WTC11 (cell line): ENCODE results near the gene LRP10. TPM values are rescaled to one million over a fixed set of nuclear protein-coding genes. Genes with fewer than 3 reads are reported as not detected.

Source experiments
- ATAC-seq: fragments of 200-7000 bp; cut with Tn5 transposase; 2 replicates; pipeline ENCODE4 v1.10.0; 2021; ENCODE audit warnings: mild to moderate bottlenecking, moderate library complexity
- CTCF ChIA-PET: fragments of 300-600 bp; sonication (Branson Sonifier 250); formaldehyde crosslinking; loops from one replicate; lab custom pipeline; 2021; ENCODE audit warnings: antibody characterized with exemption; lab: Charles Lee
- POLR2A ChIA-PET: fragments of 350-600 bp; sonication (Branson Sonifier 250); formaldehyde crosslinking; loops from one replicate; lab custom pipeline; 2021; ENCODE audit warnings: antibody characterized with exemption; lab: Charles Lee
- DNase-seq: peaks from one replicate; pipeline ENCODE4 v3.0.0; 2021; ENCODE audit warnings: low spot score
- H3K27ac Mint-ChIP-seq: 2 replicates; pipeline ENCODE4 v1.8.0; 2021; ENCODE audit warnings: mixed read lengths
- H3K27me3 Mint-ChIP-seq: 2 replicates; pipeline ENCODE4 v1.8.0; 2021; ENCODE audit warnings: low read depth, mild to moderate bottlenecking, moderate library complexity, mixed read lengths
- H3K36me3 Mint-ChIP-seq: 2 replicates; pipeline ENCODE4 v1.8.0; 2021; ENCODE audit warnings: mixed read lengths
- H3K4me1 Mint-ChIP-seq: 2 replicates; pipeline ENCODE4 v1.8.0; 2022; ENCODE audit warnings: mixed read lengths
- H3K4me3 Mint-ChIP-seq: 2 replicates; pipeline ENCODE4 v1.8.0; 2021; ENCODE audit warnings: mild to moderate bottlenecking, moderate library complexity, mixed read lengths
- H3K9me3 Mint-ChIP-seq: 2 replicates; pipeline ENCODE4 v1.8.0; 2021; ENCODE audit warnings: mixed read lengths
- ATF3 ChIP-seq: sonication (generic); formaldehyde crosslinking; conservative IDR thresholded peaks from 2 replicates; pipeline ENCODE4 v1.8.1; 2022; ENCODE audit warnings: mild to moderate bottlenecking, missing genetic modification reagents
- CBFB ChIP-seq: sonication (generic); formaldehyde crosslinking; IDR thresholded peaks from 2 replicates; pipeline ENCODE4 v1.8.1; 2022; ENCODE audit warnings: mild to moderate bottlenecking, low read depth, missing genetic modification reagents
- CTCF ChIP-seq: fragments of 200-600 bp; IDR thresholded peaks from 2 replicates; pipeline ENCODE4 v1.8.0; 2022; ENCODE audit warnings: antibody characterized with exemption
- GABPB1 ChIP-seq: sonication (generic); formaldehyde crosslinking; IDR thresholded peaks from 2 replicates; pipeline ENCODE4 v1.8.1; 2023; ENCODE audit warnings: mild to moderate bottlenecking, missing genetic modification reagents
- HMGXB4 ChIP-seq: sonication (generic); formaldehyde crosslinking; IDR thresholded peaks from 2 replicates; pipeline ENCODE4 v1.8.1; 2023; ENCODE audit warnings: mild to moderate bottlenecking, moderate library complexity, missing genetic modification reagents
- IRF1 ChIP-seq: sonication (generic); formaldehyde crosslinking; IDR thresholded peaks from 2 replicates; pipeline ENCODE4 v1.8.0; 2023; ENCODE audit warnings: missing genetic modification reagents
- MAX ChIP-seq: sonication (generic); formaldehyde crosslinking; IDR thresholded peaks from 2 replicates; pipeline ENCODE4 v1.8.0; 2022; ENCODE audit warnings: mild to moderate bottlenecking, missing genetic modification reagents
- NFE2L1 ChIP-seq: sonication (generic); formaldehyde crosslinking; IDR thresholded peaks from 2 replicates; pipeline ENCODE4 v1.8.1; 2023; ENCODE audit warnings: missing genetic modification reagents
- PREB ChIP-seq: sonication (generic); formaldehyde crosslinking; IDR thresholded peaks from 2 replicates; pipeline ENCODE4 v1.8.1; 2022; ENCODE audit warnings: mild to moderate bottlenecking, missing genetic modification reagents, moderate library complexity, borderline replicate concordance
- SP1 ChIP-seq: sonication (generic); formaldehyde crosslinking; conservative IDR thresholded peaks from 2 replicates; pipeline ENCODE4 v1.8.1; 2022; ENCODE audit warnings: missing genetic modification reagents
- ZMAT4 ChIP-seq: fragments of 250-450 bp; sonication (Bioruptor Pico); IDR thresholded peaks from 2 replicates; pipeline ENCODE4 v1.9.0; 2021; ENCODE audit warnings: mild to moderate bottlenecking
- ZNF423 ChIP-seq: fragments of 250-450 bp; sonication (Bioruptor Pico); IDR thresholded peaks from 2 replicates; pipeline ENCODE4 v2.1.2; 2022; ENCODE audit warnings: mild to moderate bottlenecking, moderate library complexity
- ZNF671 ChIP-seq: fragments of 250-450 bp; sonication (Bioruptor Pico); IDR thresholded peaks from 2 replicates; pipeline ENCODE4 v1.8.0; 2021; ENCODE audit warnings: mild to moderate bottlenecking
- total RNA-seq: library from RNA; stranded (reverse); gene quantifications from 3 replicates; pipeline ENCODE4 v1.2.3, GENCODE V29; 2021

Gene LRP10
- total RNA-seq, 1 experiment from 2014 or later = 24.0 TPM

GRCh38 chr14:22872033-22872832 lies 693 bp downstream of the LRP10 start:
- Mint-ChIP-seq H3K27me3 (no peaks in the 10 kb centered on the region), H3K27ac (peak overlapping the region; percentile 36)
- CTCF ChIA-PET = interaction anchor here (0.6 to 3.8 kb wide), 27 partner anchors 9 to 531 kb away, joined by 3 to 57 read pairs (median 5); partner anchors contain the start of genes ABHD4, PRMT5, RBM23 and REM2

GRCh38 chr14:22872833-22873520 lies 1.4 kb downstream of the LRP10 start:
- POLR2A ChIA-PET = interaction anchor here (1.1 to 4.1 kb wide), 4 partner anchors 10 to 50 kb away, joined by 4 to 32 read pairs (median 15); partner anchors contain the start of gene REM2
- CTCF ChIA-PET = interaction anchor here (0.6 to 3.8 kb wide), 17 partner anchors 8 to 530 kb away, joined by 3 to 57 read pairs (median 6); partner anchors contain the start of genes ABHD4 and REM2
- ATAC-seq = no peak

More at GRCh38 chr14:22872033-22872832, 693 bp downstream of the LRP10 start:
- Mint-ChIP-seq H3K36me3 (peaks cover 11% of the 10 kb centered on the region), H3K4me1 (peaks cover 18% of the 10 kb centered on the region), H3K4me3 (peak overlapping the region; percentile 83), H3K9me3 (no peaks in the 10 kb centered on the region)
- DNase-seq (peak; percentile 94), ATAC-seq (peak; percentile 67)
- POLR2A ChIA-PET = interaction anchor here (1.0 to 4.1 kb wide), 5 partner anchors 11 to 49 kb away, joined by 3 to 32 read pairs (median 4); partner anchors contain the start of gene REM2
- TF ChIP-seq ATF3 (CRISPR knock-in tag) (no peak), NFE2L1 (CRISPR knock-in tag) (0 out of 2 replicates have a peak, but pooled peaks have one; percentile 20), ZMAT4 (CRISPR knock-in tag) (no peak), SP1 (peak; percentile 51; the same call in 1 of the 2 replicates), MAX (CRISPR knock-in tag) (0 out of 2 replicates have a peak, but pooled peaks have one; percentile 32), GABPB1 (0 out of 2 replicates have a peak, but pooled peaks have one; percentile 49), CTCF (peak; percentile 90), ZNF423 (CRISPR knock-in tag) (peak; percentile 70), HMGXB4 (CRISPR knock-in tag) (0 out of 2 replicates have a peak, but pooled peaks have one; percentile 15)

More at GRCh38 chr14:22872833-22873520, 1.4 kb downstream of the LRP10 start:
- Mint-ChIP-seq H3K4me3 (peak overlapping the region; percentile 83), H3K27ac (peak overlapping the region; percentile 94), H3K36me3 (peaks cover 11% of the 10 kb centered on the region), H3K9me3 (no peaks in the 10 kb centered on the region), H3K27me3 (no peaks in the 10 kb centered on the region), H3K4me1 (peaks cover 18% of the 10 kb centered on the region)
- DNase-seq = no peak
- TF ChIP-seq ZNF671 (CRISPR knock-in tag) (no peak), PREB (CRISPR knock-in tag) (peak; percentile 46; the same call in 1 of the 2 replicates), IRF1 (CRISPR knock-in tag) (no peak), CBFB (no peak)
